GM18526 (cell line): ENCODE measurements around the gene PAX9.

Experiments used
- POLR2A ChIP-seq: IDR thresholded peaks from 3 replicates; pipeline ENCODE4 v1.6.1; 2011; ENCODE audit not compliant: insufficient read length; ENCODE audit errors: extremely low read depth

PAX9 gene

GRCh38 chr14:36661506-36662257 is at the start of gene PAX9:
TSS of gene PAX9 (plus strand) at chr14:36661860. CDS start at chr14:36662090, 230 bp downstream.
- TF ChIP-seq POLR2A, result no peak

- no peak for TF ChIP-seq POLR2A
Measured at GRCh38 chr14:36617824-36618223, 43.8 kb upstream of the PAX9 start.

- TF ChIP-seq POLR2A, result no peak
Measured at GRCh38 chr14:36618641-36619040, 43.0 kb upstream of the PAX9 start.

- TF ChIP-seq POLR2A, result no peak
Measured at GRCh38 chr14:36619131-36619530, 42.5 kb upstream of the PAX9 start.

GRCh38 chr14:36619853-36620252 is 41.8 kb upstream of the PAX9 start:
- no peak for TF ChIP-seq POLR2A

GRCh38 chr14:36625014-36625413 is 36.6 kb upstream of the PAX9 start:
- TF ChIP-seq POLR2A, result no peak

- TF ChIP-seq POLR2A, result no peak
Measured at GRCh38 chr14:36625436-36625835, 36.2 kb upstream of the PAX9 start.

GRCh38 chr14:36626151-36626550 is 35.5 kb upstream of the PAX9 start:
- no peak for TF ChIP-seq POLR2A

- TF ChIP-seq POLR2A, result no peak
Measured at GRCh38 chr14:36627981-36628380, 33.7 kb upstream of the PAX9 start.

- no peak for TF ChIP-seq POLR2A
Measured at GRCh38 chr14:36633580-36633979, 28.1 kb upstream of the PAX9 start.

GRCh38 chr14:36646664-36647416 is 14.8 kb upstream of the PAX9 start:
- no peak for TF ChIP-seq POLR2A

GRCh38 chr14:36647417-36647823 is 14.2 kb upstream of the PAX9 start:
- no peak for TF ChIP-seq POLR2A

GRCh38 chr14:36647824-36648753 is 13.6 kb upstream of the PAX9 start:
- no peak for TF ChIP-seq POLR2A

- no peak for TF ChIP-seq POLR2A
Measured at GRCh38 chr14:36649872-36650650, 11.6 kb upstream of the PAX9 start.
